Activated B cell treated with CpG ODN at 0.5 μM for 24 hours (primary cell): Measurements from ENCODE around the gene AUTS2. TPM values are rescaled to one million over a fixed set of nuclear protein-coding genes. Genes with fewer than 3 reads are reported as not detected.

ENCODE experiments used
- ATAC-seq: fragments of 200-7000 bp; cut with Tn5 transposase; one replicate; pipeline ENCODE4 v1.10.0; 2021; ENCODE audit warnings: low read depth, mild to moderate bottlenecking, moderate library complexity
- CTCF ChIA-PET: fragments of 350-600 bp; sonication (Branson Sonifier 250); formaldehyde crosslinking; loops from one replicate; lab custom pipeline; 2021; ENCODE audit warnings: antibody characterized with exemption; lab: Charles Lee
- POLR2A ChIA-PET: fragments of 350-600 bp; sonication (Branson Sonifier 250); formaldehyde crosslinking; loops from one replicate; lab custom pipeline; 2021; ENCODE audit warnings: antibody characterized with exemption; lab: Charles Lee
- DNase-seq: peaks from one replicate; pipeline ENCODE4 v3.0.0; 2022
- H3K27ac Mint-ChIP-seq: one replicate; pipeline ENCODE4 v1.8.0; 2020; ENCODE audit warnings: mixed read lengths
- H3K27me3 Mint-ChIP-seq: one replicate; pipeline ENCODE4 v1.8.0; 2021; ENCODE audit warnings: mixed read lengths
- H3K36me3 Mint-ChIP-seq: one replicate; pipeline ENCODE4 v1.8.0; 2021; ENCODE audit warnings: low read depth, mixed read lengths
- H3K4me1 Mint-ChIP-seq: one replicate; pipeline ENCODE4 v1.8.0; 2021; ENCODE audit warnings: mixed read lengths
- H3K4me3 Mint-ChIP-seq: one replicate; pipeline ENCODE4 v1.8.0; 2020; ENCODE audit warnings: mild to moderate bottlenecking, mixed read lengths
- H3K9me3 Mint-ChIP-seq: one replicate; pipeline ENCODE4 v1.8.0; 2020; ENCODE audit warnings: mixed read lengths
- intact Hi-C: fragments of 100-400 bp; cut with micrococcal nuclease; formaldehyde crosslinking; loops from one replicate; pipeline ENCODE4 v1.15.1; 2024
- total RNA-seq: library from RNA; stranded (reverse); gene quantifications from 2 replicates; pipeline ENCODE4 v1.2.3, GENCODE V29; 2022
- TF ChIP-seq, protein P1 (sequence below): fragments of 200-600 bp; IDR thresholded peaks from one replicate; pipeline ENCODE4 v1.8.0; 2022; ENCODE audit warnings: antibody characterized with exemption, mild to moderate bottlenecking

The AUTS2 gene
- total RNA-seq, 1 donor from 2014 or later: 15.9 TPM

DNA sequence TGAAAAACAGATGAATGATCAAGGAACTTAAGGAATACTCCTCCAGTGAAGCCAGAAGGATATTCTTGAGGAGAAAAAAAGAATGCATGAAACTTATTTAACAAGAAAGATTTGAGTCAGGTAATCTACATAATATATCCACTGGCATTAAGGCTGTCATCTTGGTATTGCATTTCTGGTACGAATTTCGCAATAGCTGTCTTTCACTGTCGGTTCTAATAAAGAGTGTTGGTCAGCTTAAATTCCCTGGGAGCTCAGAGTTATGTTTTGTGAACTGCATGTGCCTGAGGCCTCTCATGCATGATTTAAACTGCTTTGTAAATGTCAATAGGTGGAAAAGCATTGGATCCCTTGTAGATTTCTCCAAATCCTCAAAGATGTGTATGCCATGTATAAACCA lies 968.4 kb downstream of the AUTS2 start:
- H3K27me3 Mint-ChIP-seq: no peaks in the 10 kb centered on the region
- DNase-seq (no peak), ATAC-seq (no peak)
- peaks cover 31% of the 10 kb centered on the region for H3K36me3 Mint-ChIP-seq
- CTCF ChIA-PET: no interaction called here
- H3K27ac Mint-ChIP-seq: no peak overlapping the region
- H3K4me1 Mint-ChIP-seq: peaks cover 6% of the 10 kb centered on the region
- POLR2A ChIA-PET: no interaction called here
- no peak overlapping the region for H3K4me3 Mint-ChIP-seq
- no peaks in the 10 kb centered on the region for H3K9me3 Mint-ChIP-seq
- TF ChIP-seq, protein P1, sequence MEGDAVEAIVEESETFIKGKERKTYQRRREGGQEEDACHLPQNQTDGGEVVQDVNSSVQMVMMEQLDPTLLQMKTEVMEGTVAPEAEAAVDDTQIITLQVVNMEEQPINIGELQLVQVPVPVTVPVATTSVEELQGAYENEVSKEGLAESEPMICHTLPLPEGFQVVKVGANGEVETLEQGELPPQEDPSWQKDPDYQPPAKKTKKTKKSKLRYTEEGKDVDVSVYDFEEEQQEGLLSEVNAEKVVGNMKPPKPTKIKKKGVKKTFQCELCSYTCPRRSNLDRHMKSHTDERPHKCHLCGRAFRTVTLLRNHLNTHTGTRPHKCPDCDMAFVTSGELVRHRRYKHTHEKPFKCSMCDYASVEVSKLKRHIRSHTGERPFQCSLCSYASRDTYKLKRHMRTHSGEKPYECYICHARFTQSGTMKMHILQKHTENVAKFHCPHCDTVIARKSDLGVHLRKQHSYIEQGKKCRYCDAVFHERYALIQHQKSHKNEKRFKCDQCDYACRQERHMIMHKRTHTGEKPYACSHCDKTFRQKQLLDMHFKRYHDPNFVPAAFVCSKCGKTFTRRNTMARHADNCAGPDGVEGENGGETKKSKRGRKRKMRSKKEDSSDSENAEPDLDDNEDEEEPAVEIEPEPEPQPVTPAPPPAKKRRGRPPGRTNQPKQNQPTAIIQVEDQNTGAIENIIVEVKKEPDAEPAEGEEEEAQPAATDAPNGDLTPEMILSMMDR: no peak
- intact Hi-C loops: no loop called here

DNA sequence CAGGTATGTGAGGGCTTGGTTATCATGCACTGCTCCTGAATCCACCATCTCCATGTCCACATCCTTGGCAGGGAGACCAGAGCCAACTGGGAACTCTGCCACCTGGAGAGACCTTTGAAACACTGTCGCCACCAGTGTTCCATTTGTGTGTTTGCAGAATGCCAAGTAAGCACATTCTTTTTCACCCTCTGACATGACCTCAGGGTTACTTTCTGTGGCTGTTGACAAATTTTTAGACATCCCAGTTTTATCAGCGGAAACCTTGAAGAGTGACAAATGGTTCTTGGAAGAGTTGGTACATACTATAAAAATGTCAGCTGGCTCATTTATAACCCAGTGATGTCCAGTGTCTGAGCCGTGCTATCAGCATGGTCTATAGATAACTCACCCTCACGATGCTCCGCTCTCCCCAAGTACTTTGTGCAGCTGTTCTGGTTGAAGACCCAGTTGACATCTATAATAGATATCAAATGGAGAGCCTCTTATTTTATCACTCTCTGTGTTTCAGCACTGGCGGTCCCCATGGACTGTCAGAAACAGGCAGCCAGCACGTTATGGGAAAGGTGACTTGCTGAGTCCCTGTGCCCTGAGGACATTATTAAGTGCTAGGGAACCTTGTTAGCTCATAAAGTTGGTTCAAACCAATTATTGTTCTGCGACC lies 970.5 kb downstream of the AUTS2 start:
- CTCF ChIA-PET: no interaction called here
- peaks cover 6% of the 10 kb centered on the region for H3K4me1 Mint-ChIP-seq
- H3K27me3 Mint-ChIP-seq: no peaks in the 10 kb centered on the region
- no peaks in the 10 kb centered on the region for H3K9me3 Mint-ChIP-seq
- intact Hi-C loops: no loop called here
- no peak for ATAC-seq
- DNase-seq: no peak
- peaks cover 36% of the 10 kb centered on the region for H3K36me3 Mint-ChIP-seq
- H3K27ac Mint-ChIP-seq: no peak overlapping the region
- H3K4me3 Mint-ChIP-seq: no peak overlapping the region
- POLR2A ChIA-PET: no interaction called here
- TF ChIP-seq, protein P1: no peak

DNA sequence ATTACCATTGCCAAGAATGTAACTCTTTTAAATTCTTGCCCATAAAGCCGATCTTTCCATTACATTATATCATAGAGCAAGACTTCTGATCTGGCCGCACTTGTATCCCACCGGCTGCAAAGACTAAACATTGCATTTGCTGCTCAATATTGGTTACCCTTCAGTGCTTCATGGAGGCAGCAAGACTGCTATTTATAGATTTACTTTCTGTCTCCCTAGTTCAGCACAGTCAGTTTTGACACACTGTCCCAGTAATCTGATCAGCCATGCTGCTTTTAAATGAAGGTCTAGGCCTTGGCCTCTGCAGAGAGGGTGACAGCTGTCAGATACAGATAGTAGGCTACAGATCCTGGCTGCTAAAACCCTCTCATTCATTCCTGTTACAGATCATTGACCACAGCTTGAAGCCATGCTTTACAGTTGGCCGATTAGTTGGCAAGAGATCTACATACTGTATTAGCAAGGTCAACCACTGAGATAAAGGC lies 971.1 kb downstream of the AUTS2 start:
- Mint-ChIP-seq H3K36me3 (peaks cover 37% of the 10 kb centered on the region), H3K27me3 (no peaks in the 10 kb centered on the region), H3K4me3 (no peak overlapping the region), H3K27ac (no peak overlapping the region), H3K9me3 (no peaks in the 10 kb centered on the region), H3K4me1 (peaks cover 6% of the 10 kb centered on the region)
- DNase-seq: no peak
- TF ChIP-seq, protein P1: no peak
- ATAC-seq: no peak
- CTCF ChIA-PET: no interaction called here
- POLR2A ChIA-PET: no interaction called here
- intact Hi-C loops: no loop called here

DNA sequence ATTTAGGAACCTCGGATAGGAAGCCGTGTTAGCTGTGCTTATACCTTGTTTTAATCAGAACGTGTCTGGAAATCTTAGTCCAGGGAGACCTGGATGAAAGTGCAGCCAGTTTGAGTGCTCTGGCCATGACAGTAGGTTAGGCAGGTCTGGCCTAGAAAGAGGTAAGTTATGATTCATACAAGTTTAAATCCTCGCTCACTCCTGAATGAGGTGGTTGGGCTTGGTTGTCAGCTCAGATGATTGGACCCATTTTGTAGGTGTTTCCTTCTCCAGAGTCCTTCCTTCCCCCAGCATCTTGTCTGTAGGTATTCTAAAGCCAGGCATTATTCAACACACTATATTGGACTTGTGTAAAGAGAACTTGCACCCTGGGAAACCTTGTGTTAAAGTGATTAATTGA lies 971.8 kb downstream of the AUTS2 start:
- H3K4me1 Mint-ChIP-seq: peaks cover 6% of the 10 kb centered on the region
- intact Hi-C loops: no loop called here
- DNase-seq (no peak), ATAC-seq (no peak)
- ChIA-PET POLR2A (no interaction called here), CTCF (no interaction called here)
- TF ChIP-seq, protein P1: no peak
- no peak overlapping the region for H3K4me3 Mint-ChIP-seq
- no peak overlapping the region for H3K27ac Mint-ChIP-seq
- H3K36me3 Mint-ChIP-seq: peaks cover 37% of the 10 kb centered on the region
- H3K27me3 Mint-ChIP-seq: no peaks in the 10 kb centered on the region
- H3K9me3 Mint-ChIP-seq: no peaks in the 10 kb centered on the region

DNA sequence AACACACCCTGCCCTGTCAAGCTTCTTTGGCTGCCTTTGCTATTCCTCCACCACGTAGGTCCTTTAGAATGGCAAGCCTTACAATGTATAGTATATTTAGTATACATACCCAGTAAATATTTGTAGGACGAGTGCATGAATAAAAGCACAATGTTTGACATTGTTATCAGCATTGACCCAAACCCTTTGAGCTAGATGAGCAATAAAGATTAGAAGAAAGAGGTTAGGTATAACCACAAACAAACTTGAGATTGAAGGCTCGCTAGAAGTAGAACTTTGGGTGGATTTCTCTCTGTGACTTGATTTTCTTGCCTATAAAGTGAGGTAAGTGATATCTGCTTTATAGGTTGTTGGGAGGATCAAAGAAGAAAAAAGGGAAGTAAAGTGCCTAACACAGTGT lies 972.7 kb downstream of the AUTS2 start:
- H3K27me3 Mint-ChIP-seq: no peaks in the 10 kb centered on the region
- DNase-seq (no peak), ATAC-seq (no peak)
- no peak overlapping the region for H3K27ac Mint-ChIP-seq
- POLR2A ChIA-PET: no interaction called here
- H3K36me3 Mint-ChIP-seq: peaks cover 37% of the 10 kb centered on the region
- H3K4me1 Mint-ChIP-seq: peaks cover 6% of the 10 kb centered on the region
- TF ChIP-seq, protein P1: no peak
- intact Hi-C loops: no loop called here
- H3K9me3 Mint-ChIP-seq: no peaks in the 10 kb centered on the region
- CTCF ChIA-PET: no interaction called here
- H3K4me3 Mint-ChIP-seq: no peak overlapping the region
